IMR-90 (cell line): Measurements from ENCODE around the gene CDCP1. TPM values are rescaled to one million over a fixed set of nuclear protein-coding genes. Genes with fewer than 3 reads are reported as not detected.

Experiments used
- ATAC-seq: fragments of 200-7000 bp; cut with Tn5 transposase; 2 replicates; pipeline ENCODE4 v1.9.1; 2020; ENCODE audit warnings: low read depth, mild to moderate bottlenecking, moderate library complexity
- BruUV-seq: library from RNA; stranded (reverse); fragments of 400-500 nt; replicated peaks from 2 replicates; lab custom pipeline; 2021; lab: Mats Ljungman, UMichigan
- CTCF ChIA-PET: fragments of 300-600 bp; formaldehyde crosslinking; extraction: SDS; loops from one replicate; lab custom pipeline; 2021; ENCODE audit warnings: antibody characterized with exemption; lab: Yijun Ruan, JAX
- POLR2A ChIA-PET: fragments of 300-600 bp; sonication (Branson Sonifier 250); formaldehyde crosslinking; loops from one replicate; lab custom pipeline; 2022; ENCODE audit warnings: antibody characterized with exemption; ENCODE audit not compliant: unreplicated experiment; lab: Charles Lee
- DNase-seq: peaks from one replicate; pipeline ENCODE4 v3.0.0; 2013
- H2AFZ ChIP-seq: replicated peaks from 2 replicates; pipeline ENCODE3; 2013; ENCODE audit warnings: low read length, mild to moderate bottlenecking; ENCODE audit not compliant: poor library complexity
- H2AK5ac ChIP-seq: 2 replicates; pipeline ENCODE4 v1.6.1; 2013; ENCODE audit warnings: low read depth, low read length, inconsistent platforms
- H2AK9ac ChIP-seq: replicated peaks from 2 replicates; pipeline ENCODE3; 2013; ENCODE audit warnings: mild to moderate bottlenecking, low read depth, low read length, moderate library complexity; ENCODE audit not compliant: poor library complexity
- H2BK120ac ChIP-seq: 2 replicates; pipeline ENCODE4 v1.6.1; 2013; ENCODE audit warnings: low read depth, low read length, inconsistent platforms
- H2BK15ac ChIP-seq: 3 replicates; pipeline ENCODE4 v1.6.1; 2013; ENCODE audit warnings: low read depth, low read length, inconsistent platforms
- H2BK20ac ChIP-seq: 2 replicates; pipeline ENCODE4 v1.6.1; 2013; ENCODE audit warnings: low read depth, mild to moderate bottlenecking, inconsistent platforms, low read length, moderate library complexity
- H2BK5ac ChIP-seq: 2 replicates; pipeline ENCODE4 v1.6.1; 2013; ENCODE audit warnings: mild to moderate bottlenecking, low read depth, low read length, inconsistent platforms; ENCODE audit not compliant: poor library complexity, severe bottlenecking
- H3K14ac ChIP-seq: replicated peaks from 2 replicates; pipeline ENCODE4 v1.6.1; 2013; ENCODE audit warnings: low read depth, low read length, inconsistent platforms
- H3K18ac ChIP-seq: 2 replicates; pipeline ENCODE4 v1.6.1; 2013; ENCODE audit warnings: low read depth, low read length, control low read depth
- H3K23ac ChIP-seq: 2 replicates; pipeline ENCODE4 v1.6.1; 2013; ENCODE audit warnings: low read depth, low read length, inconsistent platforms
- H3K27ac ChIP-seq: 2 replicates; pipeline ENCODE4 v1.5.1; 2013; ENCODE audit warnings: mild to moderate bottlenecking, control low read depth, low read length; ENCODE audit not compliant: insufficient read depth
- H3K27me3 ChIP-seq: 2 replicates; pipeline ENCODE4 v1.6.1; 2013; ENCODE audit warnings: low read length; ENCODE audit not compliant: control insufficient read depth, insufficient read depth
- H3K36me3 ChIP-seq: 2 replicates; pipeline ENCODE4 v1.6.1; 2013; ENCODE audit warnings: low read length, mixed read lengths; ENCODE audit not compliant: control insufficient read depth, insufficient read depth
- H3K4ac ChIP-seq: 2 replicates; pipeline ENCODE4 v1.6.1; 2013; ENCODE audit warnings: low read depth, low read length, inconsistent platforms
- H3K4me1 ChIP-seq: 2 replicates; pipeline ENCODE4 v1.6.1; 2013; ENCODE audit warnings: low read length, mixed read lengths; ENCODE audit not compliant: control insufficient read depth, insufficient read depth
- H3K4me2 ChIP-seq: 2 replicates; pipeline ENCODE4 v1.6.1; 2013; ENCODE audit warnings: low read depth, mild to moderate bottlenecking, control low read depth, low read length, moderate library complexity
- H3K4me3 ChIP-seq: 2 replicates; pipeline ENCODE4 v1.5.1; 2013; ENCODE audit warnings: low read depth, mild to moderate bottlenecking, control low read depth, low read length, moderate library complexity; ENCODE audit not compliant: insufficient read depth
- H3K56ac ChIP-seq: 2 replicates; pipeline ENCODE4 v1.6.1; 2013; ENCODE audit warnings: low read length, inconsistent platforms; ENCODE audit not compliant: insufficient read depth; ENCODE audit errors: extremely low read depth
- H3K79me1 ChIP-seq, 2 experiments: 2 replicates each; pipeline ENCODE4 v1.6.1; 2013; ENCODE audit warnings: low read length in 2 of 2, inconsistent platforms in 1 of 2, low read depth in 1 of 2
- H3K9ac ChIP-seq: 2 replicates; pipeline ENCODE4 v1.6.1; 2013; ENCODE audit warnings: low read depth, low read length, control low read depth
- H3K9me1 ChIP-seq: 2 replicates; pipeline ENCODE4 v1.6.1; 2013; ENCODE audit warnings: low read length, inconsistent platforms; ENCODE audit not compliant: insufficient read depth
- H3K9me3 ChIP-seq: 2 replicates; pipeline ENCODE4 v1.6.1; 2013; ENCODE audit warnings: low read length; ENCODE audit not compliant: control insufficient read depth, insufficient read depth
- H4K20me1 ChIP-seq: 2 replicates; pipeline ENCODE4 v1.6.1; 2013; ENCODE audit warnings: low read length, inconsistent platforms; ENCODE audit not compliant: insufficient read depth
- H4K5ac ChIP-seq: 2 replicates; pipeline ENCODE4 v1.6.1; 2013; ENCODE audit warnings: mild to moderate bottlenecking, low read depth, low read length, control low read depth
- H4K8ac ChIP-seq, 2 experiments: 2 replicates each; pipeline ENCODE4 v1.6.1; 2013; ENCODE audit warnings: low read depth in 2 of 2, low read length in 2 of 2, control low read depth in 1 of 2, inconsistent platforms in 1 of 2
- H4K91ac ChIP-seq: 2 replicates; pipeline ENCODE4 v1.6.1; 2013; ENCODE audit warnings: low read depth, low read length, inconsistent platforms; ENCODE audit not compliant: insufficient read depth
- BHLHE40 ChIP-seq: fragments of 150-350 bp; IDR thresholded peaks from 2 replicates; pipeline ENCODE4 v1.6.1; 2016; ENCODE audit warnings: mild to moderate bottlenecking, low read depth, low read length
- CHD1 ChIP-seq: IDR thresholded peaks from 2 replicates; pipeline ENCODE4 v1.6.1; 2012; ENCODE audit warnings: low read depth, low read length, improper control_type of control experiment
- CTCF ChIP-seq: conservative IDR thresholded peaks from 2 replicates; pipeline ENCODE4 v1.5.1; 2012; ENCODE audit warnings: mild to moderate bottlenecking, low read depth, low read length, improper control_type of control experiment
- ELK1 ChIP-seq: fragments of 150-350 bp; IDR thresholded peaks from 2 replicates; pipeline ENCODE4 v1.6.1; 2016; ENCODE audit warnings: low read depth, mild to moderate bottlenecking, low read length, moderate library complexity, borderline replicate concordance
- FOS ChIP-seq: fragments of 150-350 bp; IDR thresholded peaks from 2 replicates; pipeline ENCODE4 v1.6.1; 2016; ENCODE audit warnings: low read depth, low read length
- MAZ ChIP-seq: IDR thresholded peaks from 2 replicates; pipeline ENCODE4 v1.6.1; 2012; ENCODE audit warnings: low read depth, mild to moderate bottlenecking, low read length, improper control_type of control experiment, moderate library complexity, borderline replicate concordance
- MXI1 ChIP-seq: IDR thresholded peaks from 2 replicates; pipeline ENCODE4 v1.6.1; 2012; ENCODE audit warnings: low read depth, mild to moderate bottlenecking, low read length, moderate library complexity, borderline replicate concordance
- NFE2L2 ChIP-seq: fragments of 150-350 bp; IDR thresholded peaks from 2 replicates; pipeline ENCODE4 v1.6.1; 2016; ENCODE audit warnings: low read depth, mild to moderate bottlenecking, low read length
- RAD21 ChIP-seq: IDR thresholded peaks from 2 replicates; pipeline ENCODE4 v1.6.1; 2012; ENCODE audit warnings: low read length, improper control_type of control experiment
- RCOR1 ChIP-seq: IDR thresholded peaks from 2 replicates; pipeline ENCODE4 v1.6.1; 2012; ENCODE audit warnings: mild to moderate bottlenecking, low read length, improper control_type of control experiment; ENCODE audit not compliant: insufficient replicate concordance
- RFX5 ChIP-seq: IDR thresholded peaks from 2 replicates; pipeline ENCODE4 v1.8.0; 2012; ENCODE audit warnings: low read depth, mild to moderate bottlenecking, low read length, moderate library complexity
- SMC3 ChIP-seq: fragments of 150-350 bp; IDR thresholded peaks from 2 replicates; pipeline ENCODE4 v1.6.1; 2016; ENCODE audit warnings: low read depth, mild to moderate bottlenecking, antibody characterized with exemption, low read length, moderate library complexity
- WGBS, 2 experiments: methylation state at CpG; one replicate each; pipeline versions ENCODE4 v1.1.5 to v1.1.7; 2013; ENCODE audit warnings: missing lambda C conversion rate in 2 of 2; ENCODE audit not compliant: insufficient read length in 1 of 2; ENCODE audit errors: extremely low coverage in 2 of 2; 5-methylcytosine and 5-hydroxymethylcytosine counted together
- dilution Hi-C: fragments of 300-500 bp; cut with HindIII; formaldehyde crosslinking; loops from one replicate; pipeline ENCODE4 v1.14.3; 2018; ENCODE audit warnings: low sequenced_read_pairs; ENCODE audit not compliant: unreplicated experiment
- in situ Hi-C: fragments of 300-500 bp; cut with MboI; formaldehyde crosslinking; loops from 3 replicates; pipeline ENCODE4 v1.14.3; 2019; ENCODE audit warnings: low sequenced_read_pairs, inconsistent platforms, mixed read lengths
- intact Hi-C: fragments of 100-400 bp; cut with micrococcal nuclease; formaldehyde crosslinking; loops from 2 replicates; pipeline ENCODE4 v1.10.0; 2022
- polyA plus RNA-seq, 3 experiments: library from polyadenylated mRNA; depleted of rRNA; stranded (reverse); fragments of >200 nt; gene quantifications; 2 replicates each; pipeline ENCODE4 v1.2.3, GENCODE V29; 2012; ENCODE audit warnings: low replicate concordance in 1 of 3
- total RNA-seq: library from RNA; depleted of rRNA; stranded (reverse); fragments of >200 nt; gene quantifications from 2 replicates; pipeline ENCODE4 v1.2.3, GENCODE V29; 2012

The CDCP1 gene
- total and polyA plus RNA-seq, 2 of the 4 experiments (the other 2 are of a cell fraction): 2.5 to 3.8 TPM

DNA sequence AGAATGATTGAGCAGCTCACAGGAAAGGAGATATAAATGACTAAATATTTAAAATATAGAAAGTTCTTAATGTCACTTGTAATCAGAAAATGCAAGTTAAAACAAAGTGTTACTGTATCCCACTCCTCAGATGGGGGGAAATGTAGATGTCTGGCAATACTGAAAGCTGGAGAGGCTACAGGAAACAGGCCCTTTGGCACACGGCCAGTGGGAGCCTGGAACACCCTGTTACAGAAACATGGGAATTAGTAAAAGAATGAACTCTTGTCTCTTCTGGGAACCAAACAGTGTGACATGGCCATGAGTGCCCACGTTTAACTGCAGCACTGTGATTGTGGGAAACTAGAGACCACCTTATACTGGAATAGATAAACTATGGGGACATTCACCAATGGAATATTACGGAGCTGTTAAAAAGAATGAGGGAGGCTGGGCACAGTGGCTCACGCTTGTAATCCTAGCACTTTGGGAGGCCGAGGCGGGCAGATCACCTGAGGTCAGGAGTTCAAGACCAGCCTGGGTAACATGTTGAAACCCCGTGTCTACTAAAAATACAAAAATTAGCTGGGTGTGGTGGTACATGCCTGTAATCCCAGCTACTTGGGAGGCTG, 50.2 kb downstream of the CDCP1 start (continued):
- no peak for TF ChIP-seq CHD1

DNA sequence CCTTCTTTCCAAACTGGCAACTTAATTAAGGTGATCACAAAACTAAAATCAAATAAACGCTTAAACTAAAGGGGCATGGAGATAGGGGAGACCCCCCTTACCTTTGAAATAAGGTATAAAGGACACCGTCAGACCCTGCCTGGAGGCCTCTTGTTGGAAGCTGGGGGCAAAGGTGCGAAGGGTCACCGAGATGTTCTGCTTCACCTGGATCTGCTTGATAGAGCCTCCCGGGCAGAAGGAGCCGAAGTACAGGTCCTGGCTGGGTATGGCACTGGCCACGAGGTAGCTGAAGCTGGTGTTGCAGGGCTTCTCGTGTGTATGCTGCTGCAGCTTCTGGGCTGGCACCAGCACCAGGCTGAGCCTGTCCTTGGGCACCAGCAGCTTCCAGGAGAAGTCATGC, 53.0 kb downstream of the CDCP1 start:
- H3K4me1 ChIP-seq: peaks cover 14% of the 10 kb centered on the region
- WGBS, 2 experiments: 100% methylated on average over 2 of the region's 8 CpGs; no CpG with 5 or more reads in 1 of the 2 experiments
- H4K8ac ChIP-seq: peak overlapping the region; percentile 55 to 87; a peak in 3 of 4 replicates
- dilution Hi-C loops: no loop called here
- peak overlapping the region; percentile 73 for H3K14ac ChIP-seq
- H3K9ac ChIP-seq: no peak overlapping the region
- ATAC-seq: no peak
- H3K79me1 ChIP-seq: peaks cover 0 to 5% of the 10 kb centered on the region in 2 experiments; a peak in 2 of 4 replicates
- H4K91ac ChIP-seq: peak overlapping the region; percentile 57
- H3K23ac ChIP-seq: peak overlapping the region; percentile 65; the same call in 1 of the 2 replicates
- in situ Hi-C loops: no loop called here
- H3K27me3 ChIP-seq: no peaks in the 10 kb centered on the region
- H3K9me1 ChIP-seq: peaks cover 9% of the 10 kb centered on the region
- no peak overlapping the region for H3K4me3 ChIP-seq
- peak overlapping the region; percentile 75; the same call in 2 of the 3 replicates for H2BK15ac ChIP-seq
- POLR2A ChIA-PET: no interaction called here
- H2AK9ac ChIP-seq: peak overlapping the region; percentile 31
- H2AK5ac ChIP-seq: peak overlapping the region; percentile 97
- no peak overlapping the region for H3K27ac ChIP-seq
- H3K36me3 ChIP-seq: peaks cover 9% of the 10 kb centered on the region; the same call in 1 of the 2 replicates
- peak overlapping the region; percentile 34 for H4K5ac ChIP-seq
- no peak for DNase-seq
- H4K20me1 ChIP-seq: no peaks in the 10 kb centered on the region
- H2BK120ac ChIP-seq: peak overlapping the region; percentile 82
- no peak overlapping the region for H3K4me2 ChIP-seq
- BruUV-seq: no TSS peak
- no peak overlapping the region for H3K56ac ChIP-seq
- CTCF ChIA-PET: no interaction called here
- peak overlapping the region; percentile 65 for H3K4ac ChIP-seq
- H3K18ac ChIP-seq: peak overlapping the region; percentile 84
- peak overlapping the region; percentile 58 for H2BK20ac ChIP-seq
- peak overlapping the region; percentile 77 for H2BK5ac ChIP-seq
- peaks cover 5% of the 10 kb centered on the region for H3K9me3 ChIP-seq
- peak overlapping the region; percentile 59 for H2AFZ ChIP-seq
- intact Hi-C loops: no loop called here
- TF ChIP-seq FOS (no peak), CTCF (no peak), MXI1 (no peak), BHLHE40 (no peak), NFE2L2 (no peak), SMC3 (no peak), MAZ (no peak), RFX5 (no peak), ELK1 (no peak), RCOR1 (no peak), RAD21 (no peak), CHD1 (no peak)
